ENCODE results near the gene COX7C.

DNA sequence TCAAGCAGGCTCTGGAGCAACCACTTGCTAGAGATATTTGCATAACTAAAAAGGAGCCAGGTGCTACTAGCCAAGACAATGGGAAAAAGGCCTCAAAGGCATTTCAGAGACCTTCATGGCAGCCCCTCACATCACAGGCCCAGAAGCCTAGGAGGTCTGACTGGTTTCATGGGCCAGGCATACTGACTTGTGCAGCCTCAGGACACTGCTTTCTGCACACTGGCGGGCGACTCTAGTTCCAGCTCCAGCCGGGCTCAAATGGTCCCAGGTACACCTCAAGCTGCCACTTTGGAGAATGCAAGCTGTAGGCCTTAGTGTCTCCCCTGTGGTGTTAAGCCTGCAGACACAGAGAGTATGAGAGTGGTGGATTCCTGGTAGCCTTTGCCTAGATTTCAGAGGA, 27.1 kb downstream of the COX7C start:
- TF ChIP-seq POLR2A (IDR thresholded peaks at IDR 0.05) (no peak), POLR2AphosphoS5 (IDR thresholded peaks at IDR 0.05; ENCODE audit: insufficient read depth in 1 of 2, low read depth in 1 of 2) (no peak)

Data from vagina (tissue), 2 donors.